ENCODE results near the gene ADGRG6. TPM values are rescaled to one million over a fixed set of nuclear protein-coding genes. Genes with fewer than 3 reads are reported as not detected.

ADGRG6 gene
- total RNA-seq, 1 donor from 2014 or later = 0.39 TPM

- H3K27me3 Mint-ChIP-seq (ENCODE audit: insufficient read depth, low read depth) = no peaks in the 10 kb centered on the region
Measured at GRCh38 chr6:142359271-142359960, 57.6 kb downstream of the ADGRG6 start.

GRCh38 chr6:142361345-142361744, 59.5 kb downstream of the ADGRG6 start:
- TF ChIP-seq EZH2phosphoT487 (IDR thresholded peaks at IDR 0.05) (no peak), CTCF (IDR thresholded peaks at IDR 0.05) (no peak), EZH2 (IDR thresholded peaks at IDR 0.05) (no peak)
- Histone ChIP-seq H3K9ac (no peak overlapping the region), H4K20me1 (ENCODE audit: low read depth) (no peaks in the 10 kb centered on the region), H3K27me3 (no peaks in the 10 kb centered on the region), H3K27ac (no peak overlapping the region), H2AFZ (replicated peaks) (no peak overlapping the region), H3K9me3 (ENCODE audit: low read depth) (no peaks in the 10 kb centered on the region), H3K4me1 (no peaks in the 10 kb centered on the region), H3K36me3 (no peaks in the 10 kb centered on the region), H3K79me2 (ENCODE audit: low read depth) (no peaks in the 10 kb centered on the region), H3F3A (ENCODE audit: low read depth) (no peaks in the 10 kb centered on the region), H3K4me2 (no peak overlapping the region), H3K4me3 (no peak overlapping the region)
- H3K27ac Mint-ChIP-seq = no peak overlapping the region
- DNase-seq (ENCODE audit: low spot score) = no peak
- H3K27me3 Mint-ChIP-seq (ENCODE audit: insufficient read depth, low read depth) = no peaks in the 10 kb centered on the region
- H3K9me3 Mint-ChIP-seq = no peaks in the 10 kb centered on the region
- no peaks in the 10 kb centered on the region for H3K4me1 Mint-ChIP-seq
- H3K4me3 Mint-ChIP-seq = no peak overlapping the region
- no peaks in the 10 kb centered on the region for H3K36me3 Mint-ChIP-seq

More at GRCh38 chr6:142359271-142359960, 57.6 kb downstream of the ADGRG6 start:
- Histone ChIP-seq H3K79me2 (ENCODE audit: low read depth) (no peaks in the 10 kb centered on the region), H2AFZ (replicated peaks) (no peak overlapping the region), H3K4me2 (no peak overlapping the region), H3K4me1 (no peaks in the 10 kb centered on the region), H3K4me3 (no peak overlapping the region), H3K36me3 (no peaks in the 10 kb centered on the region), H4K20me1 (ENCODE audit: low read depth) (no peaks in the 10 kb centered on the region), H3K27ac (no peak overlapping the region), H3K9ac (no peak overlapping the region), H3K9me3 (ENCODE audit: low read depth) (no peaks in the 10 kb centered on the region), H3K27me3 (no peaks in the 10 kb centered on the region), H3F3A (ENCODE audit: low read depth) (no peaks in the 10 kb centered on the region)
- Mint-ChIP-seq H3K4me3 (no peak overlapping the region), H3K27ac (no peak overlapping the region), H3K4me1 (peaks cover 2% of the 10 kb centered on the region), H3K9me3 (no peaks in the 10 kb centered on the region), H3K36me3 (no peaks in the 10 kb centered on the region)
- TF ChIP-seq CTCF (IDR thresholded peaks at IDR 0.05) (no peak), EZH2phosphoT487 (IDR thresholded peaks at IDR 0.05) (no peak), EZH2 (IDR thresholded peaks at IDR 0.05) (no peak)
- DNase-seq (ENCODE audit: low spot score) = no peak

- no peaks in the 10 kb centered on the region for H4K20me1 ChIP-seq (ENCODE audit: low read depth)
- H3K9me3 Mint-ChIP-seq = no peaks in the 10 kb centered on the region
- no peaks in the 10 kb centered on the region for H3K27me3 Mint-ChIP-seq (ENCODE audit: insufficient read depth, low read depth)
- H3F3A ChIP-seq (ENCODE audit: low read depth) = no peaks in the 10 kb centered on the region
- peaks cover 1% of the 10 kb centered on the region for H3K4me1 Mint-ChIP-seq
- no peak overlapping the region for H3K27ac Mint-ChIP-seq
- no peak for DNase-seq (ENCODE audit: low spot score)
- H3K4me3 Mint-ChIP-seq = no peak overlapping the region
- no peak for TF ChIP-seq CTCF (IDR thresholded peaks at IDR 0.05)
- TF ChIP-seq EZH2 (IDR thresholded peaks at IDR 0.05) = no peak
- no peak for TF ChIP-seq EZH2phosphoT487 (IDR thresholded peaks at IDR 0.05)
- H3K9ac ChIP-seq = no peak overlapping the region
- no peaks in the 10 kb centered on the region for H3K36me3 ChIP-seq
- H3K4me2 ChIP-seq = no peak overlapping the region
- no peak overlapping the region for H2AFZ ChIP-seq (replicated peaks)
- H3K36me3 Mint-ChIP-seq = no peaks in the 10 kb centered on the region
- no peaks in the 10 kb centered on the region for H3K4me1 ChIP-seq
- no peak overlapping the region for H3K4me3 ChIP-seq
- no peak overlapping the region for H3K27ac ChIP-seq
- H3K79me2 ChIP-seq (ENCODE audit: low read depth) = no peaks in the 10 kb centered on the region
- H3K27me3 ChIP-seq = no peaks in the 10 kb centered on the region
- no peaks in the 10 kb centered on the region for H3K9me3 ChIP-seq (ENCODE audit: low read depth)
Measured at GRCh38 chr6:142361779-142362750, 60.3 kb downstream of the ADGRG6 start.
